ENCODE results near the gene TMEM72. TPM values are rescaled to one million over a fixed set of nuclear protein-coding genes. Genes with fewer than 3 reads are reported as not detected.

Gene TMEM72
- total RNA-seq, 2 donors from 2014 or later = 14.5 to 17.6 TPM

GRCh38 chr10:44883593-44884331 lies 27.4 kb upstream of the TMEM72 start:
- Histone ChIP-seq H3K4me1 (peaks cover 3% of the 10 kb centered on the region), H3K27ac (no peak overlapping the region), H3K9ac (ENCODE audit: low read depth in 2 of 2, low read length in 2 of 2) (no peak overlapping the region), H3K27me3 (no peaks in the 10 kb centered on the region), H3K4me3 (no peak overlapping the region), H3K36me3 (no peaks in the 10 kb centered on the region), H3K9me3 (no peaks in the 10 kb centered on the region)
- no peak for DNase-seq
- no peak for TF ChIP-seq CTCF (IDR thresholded peaks at IDR 0.05)
- intact Hi-C loops (cut with DNase I) = no loop called here

DNA sequence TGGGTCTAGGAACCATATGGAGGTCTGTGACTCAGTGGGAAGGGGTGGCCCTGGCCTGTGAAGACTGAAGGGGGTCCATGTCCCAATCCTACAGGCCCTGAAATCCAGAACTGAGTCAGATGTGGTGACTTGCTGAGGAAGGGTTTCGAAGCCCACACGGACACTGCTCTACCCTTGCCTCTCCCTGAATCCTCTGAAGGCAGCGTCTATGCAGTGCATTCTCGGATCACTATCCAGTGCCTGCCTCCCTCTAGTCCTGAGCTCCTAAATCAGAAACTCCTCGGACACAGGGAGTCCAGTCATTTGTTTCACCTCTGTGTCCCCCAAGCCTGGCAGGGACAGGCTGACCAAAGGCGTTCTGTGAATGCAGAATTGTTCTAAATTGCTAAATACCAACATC lies 25.4 kb upstream of the TMEM72 start:
- Histone ChIP-seq H3K27ac (no peak overlapping the region), H3K9ac (ENCODE audit: low read depth in 2 of 2, low read length in 2 of 2) (no peak overlapping the region), H3K9me3 (no peaks in the 10 kb centered on the region), H3K27me3 (no peaks in the 10 kb centered on the region), H3K4me3 (no peak overlapping the region), H3K36me3 (no peaks in the 10 kb centered on the region), H3K4me1 (peaks cover 12% of the 10 kb centered on the region)
- TF ChIP-seq CTCF (IDR thresholded peaks at IDR 0.05) = no peak
- no peak for DNase-seq
- intact Hi-C loops (cut with DNase I) = no loop called here

DNA sequence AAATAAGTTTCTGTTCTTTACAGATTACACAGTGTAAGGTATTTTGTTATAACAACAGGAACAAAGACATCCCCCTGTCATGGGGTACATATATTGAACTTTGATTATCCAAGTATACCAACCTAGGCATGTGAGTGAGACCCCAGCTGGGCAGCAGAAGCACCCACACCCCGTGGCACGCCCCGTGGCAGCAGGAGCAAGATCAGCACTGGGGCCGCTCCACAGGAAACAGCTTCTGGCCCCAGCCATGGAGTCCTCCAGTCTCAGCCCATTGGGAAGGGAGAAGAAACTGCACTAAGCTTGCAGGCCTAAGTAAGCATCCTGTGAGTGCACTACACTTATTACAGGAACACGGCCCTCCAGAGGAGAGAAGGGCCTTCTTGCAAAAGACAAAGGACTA lies 24.2 kb upstream of the TMEM72 start:
- Histone ChIP-seq H3K9ac (ENCODE audit: low read depth in 2 of 2, low read length in 2 of 2) (no peak overlapping the region), H3K27ac (no peak overlapping the region), H3K36me3 (no peaks in the 10 kb centered on the region), H3K4me1 (peaks cover 12% of the 10 kb centered on the region), H3K9me3 (no peaks in the 10 kb centered on the region), H3K4me3 (no peak overlapping the region), H3K27me3 (no peaks in the 10 kb centered on the region)
- intact Hi-C loops (cut with DNase I) = no loop called here
- DNase-seq = no peak
- TF ChIP-seq CTCF (IDR thresholded peaks at IDR 0.05) = no peak

DNA sequence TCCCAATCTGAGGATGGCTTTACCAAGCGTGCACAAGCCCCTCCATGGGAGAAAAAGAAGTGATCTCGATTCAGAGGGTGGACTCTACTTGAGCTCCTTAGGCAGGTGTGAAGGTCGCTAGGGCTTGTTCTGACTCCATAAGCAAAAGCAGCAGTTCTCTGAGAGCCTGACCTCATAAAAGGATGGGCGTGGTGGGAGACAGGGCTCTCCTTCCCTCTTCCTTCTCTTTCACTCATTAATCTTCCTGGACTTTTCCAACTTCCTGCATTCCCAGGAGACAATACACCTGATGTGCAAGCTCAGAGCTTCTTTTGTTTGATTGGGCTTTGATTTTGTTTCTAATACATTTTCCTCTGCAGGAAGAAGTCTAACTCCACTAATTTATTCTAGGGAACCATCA lies 22.3 kb upstream of the TMEM72 start:
- Histone ChIP-seq H3K9me3 (no peaks in the 10 kb centered on the region), H3K9ac (ENCODE audit: low read depth in 2 of 2, low read length in 2 of 2) (peak overlapping the region in 1 of 2 donors; percentile 29), H3K27ac (peak overlapping the region; percentile 80), H3K27me3 (no peaks in the 10 kb centered on the region), H3K4me3 (no peak overlapping the region), H3K4me1 (peaks cover 12% of the 10 kb centered on the region), H3K36me3 (no peaks in the 10 kb centered on the region)
- no peak for TF ChIP-seq CTCF (IDR thresholded peaks at IDR 0.05)
- intact Hi-C loops (cut with DNase I) = no loop called here
- peak; percentile 83 for DNase-seq

- H3K9ac ChIP-seq (ENCODE audit: low read depth in 2 of 2, low read length in 2 of 2) = peak overlapping the region in 1 of 2 donors; percentile 43
- no peaks in the 10 kb centered on the region for H3K9me3 ChIP-seq
- peak overlapping the region; percentile 80 for H3K27ac ChIP-seq
- H3K4me3 ChIP-seq = no peak overlapping the region
- no peaks in the 10 kb centered on the region for H3K36me3 ChIP-seq
- no peaks in the 10 kb centered on the region for H3K27me3 ChIP-seq
- peaks cover 12% of the 10 kb centered on the region for H3K4me1 ChIP-seq
- intact Hi-C loops (cut with DNase I) = no loop called here
- no peak for DNase-seq
- no peak for TF ChIP-seq CTCF (IDR thresholded peaks at IDR 0.05)
Measured at GRCh38 chr10:44889834-44890233, 21.3 kb upstream of the TMEM72 start.
